Measurements from ENCODE around the gene WNT11. TPM values are rescaled to one million over a fixed set of nuclear protein-coding genes. Genes with fewer than 3 reads are reported as not detected.

The WNT11 gene
- total RNA-seq, 1 experiment from 2014 or later: 29.0 TPM

- intact Hi-C loops (cut with micrococcal nuclease; ENCODE audit: unreplicated experiment): no loop called here
- H3K4me3 ChIP-seq (ENCODE audit: low read depth, low read length): no peak overlapping the region
- H3K27ac Mint-ChIP-seq (ENCODE audit: unreplicated experiment): no peak overlapping the region
- no peak overlapping the region for H3K4me3 Mint-ChIP-seq (ENCODE audit: unreplicated experiment)
- no peaks in the 10 kb centered on the region for H3K36me3 Mint-ChIP-seq (ENCODE audit: insufficient read depth, unreplicated experiment)
- H3K4me1 Mint-ChIP-seq (ENCODE audit: low read depth, unreplicated experiment): peaks cover 9% of the 10 kb centered on the region
- no peaks in the 10 kb centered on the region for H3K27me3 ChIP-seq (replicated peaks; ENCODE audit: control insufficient read depth, insufficient read depth, low read length)
- no peaks in the 10 kb centered on the region for H3K36me3 ChIP-seq (ENCODE audit: control insufficient read depth, insufficient read depth, low read length)
- no peak for TF ChIP-seq CTCF (IDR thresholded peaks at IDR 0.05; ENCODE audit: insufficient read depth in 1 of 2, low read depth in 1 of 2, low read length in 1 of 2, severe bottlenecking in 1 of 2, unreplicated experiment in 1 of 2)
- no peaks in the 10 kb centered on the region for H3K9me3 Mint-ChIP-seq (ENCODE audit: unreplicated experiment)
- H3K4me1 ChIP-seq: peaks cover 21% of the 10 kb centered on the region
- POLR2A ChIA-PET: no interaction called here
- CTCF ChIA-PET: no interaction called here
- BruUV-seq (replicated peaks): no TSS peak
- DNase-seq: no peak
- no peaks in the 10 kb centered on the region for H3K27me3 Mint-ChIP-seq (ENCODE audit: insufficient read depth, unreplicated experiment)
- H3K9me3 ChIP-seq: no peaks in the 10 kb centered on the region
Observed at GRCh38 chr11:76228875-76229149, 22.5 kb upstream of the WNT11 start.

GRCh38 chr11:76228071-76228874 lies 22.0 kb upstream of the WNT11 start:
- no TSS peak for BruUV-seq (replicated peaks)
- H3K27me3 ChIP-seq (replicated peaks; ENCODE audit: control insufficient read depth, insufficient read depth, low read length): no peaks in the 10 kb centered on the region
- TF ChIP-seq CTCF (IDR thresholded peaks at IDR 0.05; ENCODE audit: insufficient read depth in 1 of 2, low read depth in 1 of 2, low read length in 1 of 2, severe bottlenecking in 1 of 2, unreplicated experiment in 1 of 2): no peak
- no peaks in the 10 kb centered on the region for H3K36me3 Mint-ChIP-seq (ENCODE audit: insufficient read depth, unreplicated experiment)
- H3K9me3 ChIP-seq: no peaks in the 10 kb centered on the region
- POLR2A ChIA-PET: no interaction called here
- no peak overlapping the region for H3K27ac Mint-ChIP-seq (ENCODE audit: unreplicated experiment)
- CTCF ChIA-PET: interaction anchor here (1.1 kb wide), 1 partner anchor 21 kb away, joined by 4 read pairs; no protein-coding TSS in a partner anchor
- no peaks in the 10 kb centered on the region for H3K9me3 Mint-ChIP-seq (ENCODE audit: unreplicated experiment)
- no peak overlapping the region for H3K4me3 Mint-ChIP-seq (ENCODE audit: unreplicated experiment)
- H3K4me1 ChIP-seq: peaks cover 21% of the 10 kb centered on the region
- H3K4me3 ChIP-seq (ENCODE audit: low read depth, low read length): no peak overlapping the region
- H3K36me3 ChIP-seq (ENCODE audit: control insufficient read depth, insufficient read depth, low read length): no peaks in the 10 kb centered on the region
- H3K27me3 Mint-ChIP-seq (ENCODE audit: insufficient read depth, unreplicated experiment): no peaks in the 10 kb centered on the region
- intact Hi-C loops (cut with micrococcal nuclease; ENCODE audit: unreplicated experiment): no loop called here
- H3K4me1 Mint-ChIP-seq (ENCODE audit: low read depth, unreplicated experiment): peaks cover 9% of the 10 kb centered on the region
- DNase-seq: no peak

- BruUV-seq (replicated peaks): no TSS peak
- Histone ChIP-seq H3K27me3 (replicated peaks; ENCODE audit: control insufficient read depth, insufficient read depth, low read length) (no peaks in the 10 kb centered on the region), H3K4me1 (peaks cover 12% of the 10 kb centered on the region; the same call in 1 of the 2 replicates), H3K9me3 (no peaks in the 10 kb centered on the region), H3K36me3 (ENCODE audit: control insufficient read depth, insufficient read depth, low read length) (no peaks in the 10 kb centered on the region), H3K4me3 (ENCODE audit: low read depth, low read length) (no peak overlapping the region)
- TF ChIP-seq CTCF (IDR thresholded peaks at IDR 0.05; ENCODE audit: insufficient read depth in 1 of 2, low read depth in 1 of 2, low read length in 1 of 2, severe bottlenecking in 1 of 2, unreplicated experiment in 1 of 2): no peak
- intact Hi-C loops (cut with micrococcal nuclease; ENCODE audit: unreplicated experiment): no loop called here
- no peaks in the 10 kb centered on the region for H3K4me1 Mint-ChIP-seq (ENCODE audit: low read depth, unreplicated experiment)
- no peak overlapping the region for H3K4me3 Mint-ChIP-seq (ENCODE audit: unreplicated experiment)
- ChIA-PET CTCF (no interaction called here), POLR2A (no interaction called here)
- H3K9me3 Mint-ChIP-seq (ENCODE audit: unreplicated experiment): no peaks in the 10 kb centered on the region
- H3K27ac Mint-ChIP-seq (ENCODE audit: unreplicated experiment): no peak overlapping the region
- no peaks in the 10 kb centered on the region for H3K27me3 Mint-ChIP-seq (ENCODE audit: insufficient read depth, unreplicated experiment)
- no peak for DNase-seq
- no peaks in the 10 kb centered on the region for H3K36me3 Mint-ChIP-seq (ENCODE audit: insufficient read depth, unreplicated experiment)
Observed at GRCh38 chr11:76226626-76227025, 20.3 kb upstream of the WNT11 start.

Measured in Caco-2 (cell line).